ENCODE data around the gene TIMP2. TPM values are rescaled to one million over a fixed set of nuclear protein-coding genes. Genes with fewer than 3 reads are reported as not detected.

Gene TIMP2
- polyA plus RNA-seq, 4 donors, result 12.7 to 84.6 (median 44.0) TPM

GRCh38 chr17:78862073-78863023 is 62.8 kb downstream of the TIMP2 start:
- no peaks in the 10 kb centered on the region for H3K9me3 ChIP-seq (ENCODE audit: control insufficient read depth in 2 of 2, insufficient read depth in 1 of 2, low read depth in 1 of 2, low read length in 1 of 2)
- H3K27me3 ChIP-seq (ENCODE audit: control insufficient read depth in 3 of 3, insufficient read depth in 3 of 3, low read length in 3 of 3), result no peaks in the 10 kb centered on the region
- peak; percentile 26 to 59 for DNase-seq
- peaks cover 0 to 4% (median 0%) of the 10 kb centered on the region in 3 donors for H3K4me1 ChIP-seq (ENCODE audit: control insufficient read depth in 3 of 3, insufficient read depth in 2 of 3, low read depth in 1 of 3, low read length in 2 of 3)
- H3K27ac ChIP-seq (ENCODE audit: low read depth in 1 of 3, low read length in 2 of 3), result peak overlapping the region in 1 of 3 donors; percentile 65
- peaks cover 0 to 12% (median 0%) of the 10 kb centered on the region in 3 donors for H3K36me3 ChIP-seq (ENCODE audit: control insufficient read depth in 3 of 3, insufficient read depth in 2 of 3, low read depth in 1 of 3, low read length in 3 of 3)
- no peak for FAIRE-seq
- H3K4me3 ChIP-seq (ENCODE audit: low read depth in 1 of 3, low read length in 3 of 3), result no peak overlapping the region
- 64 to 74% (median 65%) methylated on average over 17 of the region's 17 CpGs for WGBS, 3 donors

GRCh38 chr17:78861229-78861628 is 64.0 kb downstream of the TIMP2 start:
- DNase-seq (no peak), FAIRE-seq (no peak)
- Histone ChIP-seq H3K9me3 (ENCODE audit: control insufficient read depth in 2 of 2, insufficient read depth in 1 of 2, low read depth in 1 of 2, low read length in 1 of 2) (no peaks in the 10 kb centered on the region), H3K4me3 (ENCODE audit: low read depth in 1 of 3, low read length in 3 of 3) (no peak overlapping the region), H3K27ac (ENCODE audit: low read depth in 1 of 3, low read length in 2 of 3) (peak overlapping the region in 1 of 3 donors; percentile 65), H3K27me3 (ENCODE audit: control insufficient read depth in 3 of 3, insufficient read depth in 3 of 3, low read length in 3 of 3) (no peaks in the 10 kb centered on the region), H3K36me3 (ENCODE audit: control insufficient read depth in 3 of 3, insufficient read depth in 2 of 3, low read depth in 1 of 3, low read length in 3 of 3) (peaks cover 0 to 24% (median 0%) of the 10 kb centered on the region in 3 donors), H3K4me1 (ENCODE audit: control insufficient read depth in 3 of 3, insufficient read depth in 2 of 3, low read depth in 1 of 3, low read length in 2 of 3) (peaks cover 0 to 4% (median 0%) of the 10 kb centered on the region in 3 donors)
- WGBS, 3 donors, result 86 to 90% (median 89%) methylated on average over 3 to 4 of the region's 4 CpGs

- no peaks in the 10 kb centered on the region for H3K27me3 ChIP-seq (ENCODE audit: control insufficient read depth in 3 of 3, insufficient read depth in 3 of 3, low read length in 3 of 3)
- H3K9me3 ChIP-seq (ENCODE audit: control insufficient read depth in 2 of 2, insufficient read depth in 1 of 2, low read depth in 1 of 2, low read length in 1 of 2), result no peaks in the 10 kb centered on the region
- FAIRE-seq, result no peak
- no peak overlapping the region for H3K27ac ChIP-seq (ENCODE audit: low read depth in 1 of 3, low read length in 2 of 3)
- H3K4me3 ChIP-seq (ENCODE audit: low read depth in 1 of 3, low read length in 3 of 3), result no peak overlapping the region
- peaks cover 0 to 36% (median 0%) of the 10 kb centered on the region in 3 donors for H3K36me3 ChIP-seq (ENCODE audit: control insufficient read depth in 3 of 3, insufficient read depth in 2 of 3, low read depth in 1 of 3, low read length in 3 of 3)
- peaks cover 0 to 4% (median 0%) of the 10 kb centered on the region in 3 donors for H3K4me1 ChIP-seq (ENCODE audit: control insufficient read depth in 3 of 3, insufficient read depth in 2 of 3, low read depth in 1 of 3, low read length in 2 of 3)
- DNase-seq, result no peak
- 85 to 91% (median 91%) methylated on average over 4 of the region's 4 CpGs for WGBS, 3 donors
These were observed 66.1 kb downstream of the TIMP2 start for GRCh38 chr17:78859051-78859450.

- 88 to 97% (median 92%) methylated on average over 14 of the region's 14 CpGs for WGBS, 3 donors
- Histone ChIP-seq H3K4me1 (ENCODE audit: control insufficient read depth in 3 of 3, insufficient read depth in 2 of 3, low read depth in 1 of 3, low read length in 2 of 3) (peaks cover 0 to 9% (median 0%) of the 10 kb centered on the region in 3 donors), H3K27ac (ENCODE audit: low read depth in 1 of 3, low read length in 2 of 3) (no peak overlapping the region), H3K36me3 (ENCODE audit: control insufficient read depth in 3 of 3, insufficient read depth in 2 of 3, low read depth in 1 of 3, low read length in 3 of 3) (peaks cover 0 to 34% (median 0%) of the 10 kb centered on the region in 3 donors), H3K27me3 (ENCODE audit: control insufficient read depth in 3 of 3, insufficient read depth in 3 of 3, low read length in 3 of 3) (no peaks in the 10 kb centered on the region), H3K9me3 (ENCODE audit: control insufficient read depth in 2 of 2, insufficient read depth in 1 of 2, low read depth in 1 of 2, low read length in 1 of 2) (no peaks in the 10 kb centered on the region), H3K4me3 (ENCODE audit: low read depth in 1 of 3, low read length in 3 of 3) (no peak overlapping the region)
- no peak for DNase-seq
- no peak for FAIRE-seq
These were observed 67.9 kb downstream of the TIMP2 start for GRCh38 chr17:78857266-78857665.

GRCh38 chr17:78855561-78856165 is 69.5 kb downstream of the TIMP2 start:
- DNase-seq, result no peak
- peaks cover 0 to 9% (median 0%) of the 10 kb centered on the region in 3 donors for H3K4me1 ChIP-seq (ENCODE audit: control insufficient read depth in 3 of 3, insufficient read depth in 2 of 3, low read depth in 1 of 3, low read length in 2 of 3)
- FAIRE-seq, result no peak
- peaks cover 0 to 32% (median 0%) of the 10 kb centered on the region in 3 donors for H3K36me3 ChIP-seq (ENCODE audit: control insufficient read depth in 3 of 3, insufficient read depth in 2 of 3, low read depth in 1 of 3, low read length in 3 of 3)
- no peaks in the 10 kb centered on the region for H3K9me3 ChIP-seq (ENCODE audit: control insufficient read depth in 2 of 2, insufficient read depth in 1 of 2, low read depth in 1 of 2, low read length in 1 of 2)
- H3K4me3 ChIP-seq (ENCODE audit: low read depth in 1 of 3, low read length in 3 of 3), result no peak overlapping the region
- H3K27me3 ChIP-seq (ENCODE audit: control insufficient read depth in 3 of 3, insufficient read depth in 3 of 3, low read length in 3 of 3), result no peaks in the 10 kb centered on the region
- 93 to 97% (median 94%) methylated on average over 23 to 25 of the region's 25 CpGs for WGBS, 3 donors
- H3K27ac ChIP-seq (ENCODE audit: low read depth in 1 of 3, low read length in 2 of 3), result no peak overlapping the region

GRCh38 chr17:78854508-78854907 is 70.7 kb downstream of the TIMP2 start:
- peaks cover 0 to 9% (median 0%) of the 10 kb centered on the region in 3 donors for H3K4me1 ChIP-seq (ENCODE audit: control insufficient read depth in 3 of 3, insufficient read depth in 2 of 3, low read depth in 1 of 3, low read length in 2 of 3)
- H3K27ac ChIP-seq (ENCODE audit: low read depth in 1 of 3, low read length in 2 of 3), result no peak overlapping the region
- DNase-seq (no peak), FAIRE-seq (no peak)
- no peak overlapping the region for H3K4me3 ChIP-seq (ENCODE audit: low read depth in 1 of 3, low read length in 3 of 3)
- H3K9me3 ChIP-seq (ENCODE audit: control insufficient read depth in 2 of 2, insufficient read depth in 1 of 2, low read depth in 1 of 2, low read length in 1 of 2), result no peaks in the 10 kb centered on the region
- no peaks in the 10 kb centered on the region for H3K27me3 ChIP-seq (ENCODE audit: control insufficient read depth in 3 of 3, insufficient read depth in 3 of 3, low read length in 3 of 3)
- peaks cover 0 to 28% (median 0%) of the 10 kb centered on the region in 3 donors for H3K36me3 ChIP-seq (ENCODE audit: control insufficient read depth in 3 of 3, insufficient read depth in 2 of 3, low read depth in 1 of 3, low read length in 3 of 3)
- WGBS, 3 donors, result 48 to 78% (median 74%) methylated on average over 8 to 9 of the region's 9 CpGs

GRCh38 chr17:78853926-78854394 is 71.2 kb downstream of the TIMP2 start:
- no peaks in the 10 kb centered on the region for H3K9me3 ChIP-seq (ENCODE audit: control insufficient read depth in 2 of 2, insufficient read depth in 1 of 2, low read depth in 1 of 2, low read length in 1 of 2)
- DNase-seq, result peak; percentile 62 to 69
- H3K27ac ChIP-seq (ENCODE audit: low read depth in 1 of 3, low read length in 2 of 3), result no peak overlapping the region
- peaks cover 0 to 9% (median 0%) of the 10 kb centered on the region in 3 donors for H3K4me1 ChIP-seq (ENCODE audit: control insufficient read depth in 3 of 3, insufficient read depth in 2 of 3, low read depth in 1 of 3, low read length in 2 of 3)
- no peaks in the 10 kb centered on the region for H3K27me3 ChIP-seq (ENCODE audit: control insufficient read depth in 3 of 3, insufficient read depth in 3 of 3, low read length in 3 of 3)
- H3K4me3 ChIP-seq (ENCODE audit: low read depth in 1 of 3, low read length in 3 of 3), result no peak overlapping the region
- no peak for FAIRE-seq
- H3K36me3 ChIP-seq (ENCODE audit: control insufficient read depth in 3 of 3, insufficient read depth in 2 of 3, low read depth in 1 of 3, low read length in 3 of 3), result peaks cover 0 to 28% (median 0%) of the 10 kb centered on the region in 3 donors
- 31 to 57% (median 46%) methylated on average over 11 of the region's 11 CpGs for WGBS, 3 donors

- DNase-seq, result no peak
- Histone ChIP-seq H3K27ac (ENCODE audit: low read depth in 1 of 3, low read length in 2 of 3) (no peak overlapping the region), H3K4me1 (ENCODE audit: control insufficient read depth in 3 of 3, insufficient read depth in 2 of 3, low read depth in 1 of 3, low read length in 2 of 3) (peaks cover 0 to 9% (median 0%) of the 10 kb centered on the region in 3 donors), H3K9me3 (ENCODE audit: control insufficient read depth in 2 of 2, insufficient read depth in 1 of 2, low read depth in 1 of 2, low read length in 1 of 2) (no peaks in the 10 kb centered on the region), H3K27me3 (ENCODE audit: control insufficient read depth in 3 of 3, insufficient read depth in 3 of 3, low read length in 3 of 3) (no peaks in the 10 kb centered on the region), H3K4me3 (ENCODE audit: low read depth in 1 of 3, low read length in 3 of 3) (no peak overlapping the region), H3K36me3 (ENCODE audit: control insufficient read depth in 3 of 3, insufficient read depth in 2 of 3, low read depth in 1 of 3, low read length in 3 of 3) (peaks cover 0 to 28% (median 0%) of the 10 kb centered on the region in 3 donors)
- WGBS, 3 donors, result 70 to 82% (median 78%) methylated on average over 16 of the region's 16 CpGs
- FAIRE-seq, result no peak
These were observed 72.5 kb downstream of the TIMP2 start for GRCh38 chr17:78852709-78853121.
